Erythroblast (primary cell): ENCODE measurements around the gene TOX3.

ENCODE experiments used
- GATA1 ChIP-seq: IDR thresholded peaks from 2 replicates; pipeline ENCODE4 v1.6.1; 2011; ENCODE audit warnings: low read depth, mild to moderate bottlenecking, control low read depth, low read length, moderate library complexity
- POLR2A ChIP-seq: IDR thresholded peaks from 2 replicates; pipeline ENCODE4 v1.6.1; 2011; ENCODE audit warnings: mild to moderate bottlenecking, low read length

DNA sequence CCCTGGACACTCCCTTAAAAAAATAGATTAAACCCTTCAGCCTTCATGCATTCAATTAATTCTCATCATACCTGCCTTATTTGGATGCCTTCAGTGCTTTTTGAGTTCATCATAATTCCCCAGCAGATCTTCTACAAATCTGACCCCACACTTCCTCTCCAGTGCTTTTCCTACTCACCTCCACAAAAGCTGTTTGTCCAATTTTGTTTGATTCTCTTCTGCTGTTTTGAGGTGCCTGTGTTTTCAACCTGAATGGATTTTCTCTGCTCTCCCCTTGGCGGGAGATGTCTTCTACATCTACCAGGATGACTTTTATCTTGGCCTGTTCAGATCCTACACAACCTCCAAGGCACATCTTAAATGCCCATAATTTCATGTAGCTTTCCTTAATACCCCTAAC, 112.7 kb downstream of the TOX3 start:
- no peak for TF ChIP-seq POLR2A
- no peak for TF ChIP-seq GATA1
